Transverse colon (tissue), 4 donors: ENCODE results near the gene ANKS1A.

Experiments used
- CTCF ChIP-seq, 5 experiments: fragments of 200-600 bp in 3 of 5; fragments of 450-650 bp in 2 of 5; sonication (generic) in 3 of 5; IDR thresholded peaks; 1 replicate in 2 of 5; 2 replicates in 3 of 5; pipeline ENCODE4 v1.5.1; 2016 to 2017; ENCODE audit warnings: antibody characterized with exemption in 5 of 5, inconsistent platforms in 3 of 5, mild to moderate bottlenecking in 2 of 5, moderate library complexity in 1 of 5
- POLR2A ChIP-seq: fragments of 450-650 bp; IDR thresholded peaks from one replicate; pipeline ENCODE4 v1.6.1; 2016; ENCODE audit warnings: antibody characterized with exemption, mild to moderate bottlenecking, moderate library complexity
- POLR2AphosphoS5 ChIP-seq, 3 donors: sonication (generic); formaldehyde crosslinking; IDR thresholded peaks; one replicate each; pipeline ENCODE4 v1.6.1; 2016; ENCODE audit warnings: antibody characterized with exemption in 3 of 3

- TF ChIP-seq POLR2A: no peak
- no peak for TF ChIP-seq CTCF (IDR thresholded peaks at IDR 0.05)
- TF ChIP-seq POLR2AphosphoS5 (IDR thresholded peaks at IDR 0.05): no peak
Observed at GRCh38 chr6:35036828-35037663, 148.0 kb downstream of the ANKS1A start.
